Measurements from ENCODE around the gene UMAD1. TPM values are rescaled to one million over a fixed set of nuclear protein-coding genes. Genes with fewer than 3 reads are reported as not detected.

Gene UMAD1
- total and polyA plus RNA-seq, 2 of the 4 experiments (the other 2 are of a cell fraction) = 5.2 to 8.4 TPM

GRCh38 chr7:7618410-7618809 is 22.1 kb upstream of the UMAD1 start:
- no peak overlapping the region for H2AFZ ChIP-seq (replicated peaks; ENCODE audit: low read length, poor library complexity)
- no peak overlapping the region for H2BK20ac ChIP-seq (ENCODE audit: low read depth, low read length)
- no peak overlapping the region for H2BK120ac ChIP-seq (ENCODE audit: low read depth, low read length)
- H4K91ac ChIP-seq (ENCODE audit: insufficient read depth, low read depth, low read length) = no peak overlapping the region
- no peak overlapping the region for H2AK9ac ChIP-seq (replicated peaks; ENCODE audit: low read depth, low read length, poor library complexity)
- H3K4me2 ChIP-seq (ENCODE audit: low read depth, low read length) = no peak overlapping the region
- H2BK15ac ChIP-seq (ENCODE audit: low read depth, low read length) = no peak overlapping the region
- no peaks in the 10 kb centered on the region for H3K9me1 ChIP-seq (ENCODE audit: insufficient read depth, low read length)
- H3K27me3 ChIP-seq (ENCODE audit: control insufficient read depth, insufficient read depth, low read length) = no peaks in the 10 kb centered on the region
- H3K27ac ChIP-seq (ENCODE audit: insufficient read depth, low read length) = no peak overlapping the region
- no peak for TF ChIP-seq RFX5 (IDR thresholded peaks at IDR 0.05; ENCODE audit: low read depth, low read length)
- no peak for TF ChIP-seq POLR2A (IDR thresholded peaks at IDR 0.05; ENCODE audit: low read depth, low read length)
- no peak for TF ChIP-seq MXI1 (IDR thresholded peaks at IDR 0.05; ENCODE audit: borderline replicate concordance, low read depth, low read length)
- TF ChIP-seq MAZ (IDR thresholded peaks at IDR 0.05; ENCODE audit: borderline replicate concordance, low read depth, low read length) = no peak
- no peak for TF ChIP-seq FOS (IDR thresholded peaks at IDR 0.05; ENCODE audit: low read depth, low read length)
- no peak overlapping the region for H3K23ac ChIP-seq (ENCODE audit: low read depth, low read length)
- H3K4ac ChIP-seq (ENCODE audit: low read depth, low read length) = no peak overlapping the region
- H3K14ac ChIP-seq (replicated peaks; ENCODE audit: low read depth, low read length) = no peak overlapping the region
- ATAC-seq (ENCODE audit: low read depth) (no peak), DNase-seq (no peak)
- in situ Hi-C loops (cut with MboI; ENCODE audit: low sequenced_read_pairs) (no loop called here), intact Hi-C loops (cut with micrococcal nuclease) (no loop called here), dilution Hi-C loops (cut with HindIII; ENCODE audit: low sequenced_read_pairs, unreplicated experiment) (no loop called here)
- no peak overlapping the region for H3K4me3 ChIP-seq (ENCODE audit: insufficient read depth, low read depth, low read length)
- no peak overlapping the region for H4K5ac ChIP-seq (ENCODE audit: low read depth, low read length)
- BruUV-seq (replicated peaks) = no TSS peak
- H3K56ac ChIP-seq (ENCODE audit: extremely low read depth, insufficient read depth, low read length) = no peak overlapping the region
- no peaks in the 10 kb centered on the region for H3K9me3 ChIP-seq (ENCODE audit: control insufficient read depth, insufficient read depth, low read length)
- no peak overlapping the region for H3K18ac ChIP-seq (ENCODE audit: low read depth, low read length)
- no peak overlapping the region for H4K8ac ChIP-seq (ENCODE audit: low read depth in 2 of 2, low read length in 2 of 2)
- WGBS, 2 experiments (ENCODE audit: extremely low coverage in 2 of 2, insufficient read length in 1 of 2) = 80% methylated on average over 1 of the region's 1 CpG; no CpG with 5 or more reads in 1 of the 2 experiments
- ChIA-PET CTCF (no interaction called here), POLR2A (ENCODE audit: unreplicated experiment) (no interaction called here)
- no peak overlapping the region for H2BK5ac ChIP-seq (ENCODE audit: low read depth, low read length, poor library complexity, severe bottlenecking)
- H3K36me3 ChIP-seq (ENCODE audit: control insufficient read depth, insufficient read depth, low read length) = no peaks in the 10 kb centered on the region
- H4K20me1 ChIP-seq (ENCODE audit: insufficient read depth, low read length) = no peaks in the 10 kb centered on the region
- H3K79me1 ChIP-seq (ENCODE audit: low read depth in 1 of 2, low read length in 2 of 2) = no peaks in the 10 kb centered on the region
- H2AK5ac ChIP-seq (ENCODE audit: low read depth, low read length) = no peak overlapping the region
- no peak overlapping the region for H3K9ac ChIP-seq (ENCODE audit: low read depth, low read length)
- no peaks in the 10 kb centered on the region for H3K4me1 ChIP-seq (ENCODE audit: control insufficient read depth, insufficient read depth, low read length)
